CD4-positive, alpha-beta T cell treated with Interleukin-2 at 100 ng/mL for 4 hours (primary cell): Measurements from ENCODE around the gene TRIM52.
A peak's percentile ranks its signal among the peaks of the same experiment; 100 is the strongest.
"Not testable (repeated sequence)": the region's sequence is repeated elsewhere in the genome, so short reads cannot be mapped to it uniquely, and the experiment has no call there.

Experiments
- DNase-seq: peaks from one replicate; pipeline ENCODE4 v3.0.0-alpha.2; 2020; ENCODE audit warnings: low spot score

Gene TRIM52

DNA sequence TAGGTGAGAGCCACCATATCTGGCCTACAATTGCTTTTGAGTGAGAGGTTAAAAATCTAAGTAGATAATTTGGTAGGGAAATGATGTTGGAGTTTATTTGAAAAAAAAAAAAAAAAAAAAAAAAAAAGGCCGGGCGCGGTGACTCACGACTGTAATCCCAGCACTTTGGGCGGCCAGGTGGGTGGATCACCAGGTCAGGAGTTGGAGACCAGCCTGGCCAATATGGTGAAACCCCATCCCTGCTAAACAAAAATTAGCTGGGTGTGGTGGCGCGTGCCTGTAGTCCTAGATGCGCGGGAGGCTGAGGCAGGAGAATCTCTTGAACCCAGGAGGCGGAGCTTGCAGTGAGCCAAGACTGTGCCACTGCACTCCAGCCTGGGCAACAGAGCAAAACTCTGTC, 46.7 kb downstream of the TRIM52 start:
- not testable (repeated sequence) for DNase-seq

DNA sequence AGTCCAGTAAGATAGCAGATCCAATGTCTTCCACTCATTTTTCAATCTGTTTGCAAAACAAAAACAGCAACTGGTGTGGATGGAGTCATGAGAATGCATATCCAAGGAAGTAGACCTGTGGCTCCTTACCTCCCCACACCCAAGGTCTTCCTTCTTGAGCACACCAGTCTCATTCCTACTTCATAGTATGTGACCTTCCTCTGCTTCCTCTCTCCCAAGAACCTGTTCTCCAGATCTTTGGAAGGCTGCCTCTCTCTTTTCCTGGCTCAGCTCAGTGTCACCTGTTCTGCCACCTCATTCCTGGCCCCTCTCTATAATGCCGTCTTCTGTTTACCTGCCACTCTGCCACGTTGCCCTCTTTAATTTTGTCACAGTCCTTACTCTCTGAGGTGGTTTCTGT, 48.0 kb downstream of the TRIM52 start:
- no peak for DNase-seq

DNA sequence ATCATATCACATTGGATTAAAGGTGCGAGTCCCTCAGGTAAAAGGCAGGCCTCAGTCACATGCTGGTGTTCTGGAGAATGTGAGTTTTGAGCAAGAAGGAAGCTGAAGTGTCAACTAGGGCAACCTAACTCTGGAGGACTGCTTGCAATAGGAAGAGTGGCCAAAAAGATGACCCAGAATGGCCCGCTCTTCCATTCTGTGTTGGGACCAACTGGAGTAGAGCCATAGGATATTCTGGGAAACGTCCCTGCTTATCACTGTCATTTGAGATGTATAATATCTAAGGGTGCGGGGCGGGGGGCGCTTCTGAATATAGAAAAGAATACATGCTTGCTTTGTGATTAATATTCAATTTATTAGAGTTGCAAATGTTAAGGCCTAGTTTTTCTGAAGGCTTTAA, 48.9 kb downstream of the TRIM52 start:
- no peak for DNase-seq

DNA sequence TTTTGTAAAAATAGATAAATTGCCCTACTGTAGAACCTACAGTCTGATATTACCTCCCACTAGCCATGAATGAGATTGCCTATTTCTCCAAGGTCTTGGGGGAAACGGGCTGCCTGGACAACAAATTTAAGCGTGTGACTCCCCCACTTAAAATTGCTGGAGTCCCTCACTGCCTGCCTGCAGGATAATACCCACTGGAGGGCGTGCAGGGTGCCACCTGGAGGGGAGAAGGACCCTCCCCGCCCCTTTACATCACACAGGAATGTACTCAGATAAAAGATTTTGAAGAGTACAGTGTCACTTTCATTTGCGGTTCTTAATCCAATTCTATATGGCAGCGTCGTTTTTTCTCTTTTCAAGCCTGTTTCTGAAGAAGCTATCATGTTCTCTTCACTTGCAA, 49.7 kb downstream of the TRIM52 start:
- DNase-seq: no peak

DNA sequence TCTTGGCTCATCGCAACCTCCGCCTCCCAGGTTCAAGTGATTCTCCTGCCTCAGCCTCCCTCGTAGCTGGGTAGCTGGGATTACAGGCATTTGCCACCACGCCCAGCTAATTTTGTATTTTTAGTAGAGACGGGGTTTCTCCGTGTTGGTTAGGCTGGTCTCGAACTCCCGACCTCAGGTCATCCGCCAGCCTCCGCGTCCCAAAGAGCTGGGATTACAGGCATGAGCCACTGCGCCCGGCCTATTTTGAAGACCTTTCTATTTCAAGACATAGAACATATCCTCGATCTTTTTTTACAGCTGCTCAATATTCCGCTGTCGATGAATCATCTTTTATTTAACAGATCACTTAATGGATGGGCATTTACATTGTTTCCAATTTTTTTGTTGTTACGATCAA, 50.2 kb downstream of the TRIM52 start:
- DNase-seq: not testable (repeated sequence)

DNA sequence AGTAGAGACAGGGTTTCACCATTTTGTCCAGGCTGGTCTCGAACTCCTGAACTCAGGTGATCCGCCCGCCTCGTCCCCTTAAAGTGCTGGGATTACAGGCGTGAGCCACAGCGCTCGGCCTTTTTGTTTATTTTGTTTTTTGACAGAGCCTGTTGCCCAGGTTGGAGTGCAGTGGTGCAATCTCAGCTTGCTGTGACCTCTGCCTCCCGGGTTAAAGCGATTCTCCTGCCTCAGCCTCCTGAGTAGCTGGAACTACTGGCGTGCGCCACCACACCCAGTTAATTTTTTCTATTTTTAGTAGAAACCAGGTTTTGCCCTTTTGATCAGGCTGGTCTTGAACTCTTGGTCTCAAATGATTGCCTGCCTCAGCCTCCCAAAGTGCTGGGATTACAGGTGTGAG, 50.8 kb downstream of the TRIM52 start:
- DNase-seq: not testable (repeated sequence)

DNA sequence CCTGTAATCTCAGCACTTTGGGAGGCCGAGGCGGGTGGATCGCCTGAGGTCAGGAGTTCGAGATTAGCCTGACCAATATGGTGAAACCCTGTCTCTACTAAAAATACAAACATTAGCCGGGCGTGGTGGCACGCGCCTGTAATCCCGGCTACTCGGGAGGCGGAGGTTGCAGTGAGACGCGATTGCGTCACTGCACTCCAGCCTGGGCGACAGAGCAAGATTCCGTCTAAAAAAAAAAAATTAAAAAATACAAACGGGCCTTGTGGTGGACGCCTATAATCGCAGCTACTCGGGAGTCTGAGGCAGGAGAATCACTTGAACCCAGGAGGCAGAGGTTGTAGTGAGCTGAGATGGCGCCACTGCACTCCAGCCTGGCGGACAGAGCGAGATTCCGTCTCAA, 51.9 kb downstream of the TRIM52 start:
- DNase-seq: not testable (repeated sequence)

DNA sequence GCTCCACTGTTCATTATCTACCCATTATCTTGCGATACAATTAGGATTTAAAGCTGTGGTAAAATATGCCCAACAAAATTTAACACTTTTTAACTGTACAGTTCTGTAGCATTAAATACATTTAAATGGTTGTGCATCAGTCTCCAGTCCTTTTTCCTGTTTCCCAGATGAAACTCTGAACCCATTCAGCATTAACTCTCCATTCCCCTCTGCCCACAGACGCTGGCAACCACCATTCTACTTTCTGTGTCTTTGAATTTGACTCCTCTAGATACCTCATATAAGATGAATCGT, 53.0 kb downstream of the TRIM52 start:
- no peak for DNase-seq

DNA sequence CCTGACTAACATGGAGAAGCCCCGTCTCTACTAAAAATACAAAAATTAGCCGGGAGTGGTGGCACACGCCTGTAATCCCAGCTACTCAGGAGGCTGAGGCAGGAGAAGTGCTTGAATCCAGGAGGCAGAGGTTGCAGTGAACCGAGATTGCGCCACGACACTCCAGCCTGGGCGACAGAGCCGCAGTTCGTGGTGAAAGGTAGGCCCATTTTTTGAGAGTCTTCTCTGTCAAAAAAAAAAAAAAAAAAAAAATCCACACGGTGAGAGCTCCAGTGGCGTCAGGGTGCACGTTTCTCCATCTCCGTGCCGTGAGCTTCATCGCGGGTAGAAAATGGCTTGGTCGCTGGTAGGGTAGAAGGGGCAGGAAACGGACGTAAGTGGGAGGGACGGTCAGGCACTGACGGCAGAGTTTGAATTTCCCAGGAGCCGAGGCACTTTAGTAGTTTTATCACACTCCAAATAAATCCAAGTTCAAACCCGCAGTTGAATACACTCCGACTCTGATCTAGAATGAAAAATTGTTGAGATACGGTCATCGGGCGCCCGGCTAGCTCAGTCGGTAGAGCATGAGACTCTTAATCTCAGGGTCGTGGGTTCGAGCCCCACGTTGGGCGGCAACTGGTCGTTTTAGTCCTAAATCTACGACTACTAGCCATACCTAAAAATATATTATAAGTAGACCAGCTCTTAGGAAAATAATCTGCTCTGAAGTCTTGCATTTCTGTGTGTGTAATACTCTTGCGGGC, 53.6 kb downstream of the TRIM52 start:
- peak; percentile 78 for DNase-seq

DNA sequence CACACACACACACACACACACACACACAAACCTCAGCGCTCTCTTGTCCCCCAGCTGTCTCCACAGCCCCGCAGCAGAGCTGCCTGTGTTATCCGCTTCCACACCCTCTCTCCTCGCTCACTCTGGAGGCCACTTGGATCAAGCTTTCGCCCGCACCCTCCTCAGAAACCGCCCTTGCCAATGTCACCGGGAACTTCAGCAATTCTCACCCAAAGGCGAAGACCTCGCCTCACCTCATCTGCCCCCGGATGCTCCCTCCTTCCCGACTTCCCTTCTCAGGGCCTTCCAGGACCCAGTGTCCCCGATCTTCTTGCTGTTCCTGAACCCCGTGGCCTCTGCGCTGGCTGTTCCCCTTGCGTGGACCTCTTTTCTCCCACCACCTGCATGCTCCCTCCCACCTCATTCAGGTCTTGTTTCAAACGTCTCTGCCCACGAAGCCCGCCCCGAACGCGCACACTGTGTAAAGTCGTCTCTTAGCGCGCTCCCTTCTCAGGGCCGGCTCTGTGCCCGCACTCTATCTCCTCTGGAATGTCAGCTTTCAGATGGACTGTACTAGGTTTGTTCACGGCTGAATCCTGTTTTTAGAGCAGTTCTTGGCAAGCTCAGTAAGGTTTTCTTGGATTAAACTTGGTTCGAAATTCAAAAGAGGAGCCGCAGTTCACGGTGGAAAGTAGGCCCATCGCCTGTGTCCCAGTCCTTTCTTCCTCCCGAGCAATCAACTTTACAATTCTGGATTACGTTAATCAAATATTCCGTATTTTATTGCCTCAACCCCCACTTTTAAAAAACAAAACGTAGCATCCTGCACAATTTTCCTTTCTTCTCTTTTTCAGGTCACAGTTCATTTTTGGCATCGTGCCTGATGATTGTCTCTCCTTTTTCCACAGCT, 54.9 kb downstream of the TRIM52 start:
- DNase-seq: no peak
